HL-60 (cell line): Measurements from ENCODE around the gene ALX4.

Experiments
- DNase-seq, 2 experiments: peaks; one replicate each; pipeline ENCODE4 v3.0.0-alpha.2; 2010 to 2020; ENCODE audit warnings: low read depth in 1 of 2, low spot score in 1 of 2
- H3K27ac ChIP-seq: fragments of 250-450 bp; sonication (Bioruptor Pico); replicated peaks from 2 replicates; pipeline ENCODE4 v1.5.1; 2020; ENCODE audit warnings: mild to moderate bottlenecking, moderate library complexity
- H3K27me3 ChIP-seq: fragments of 250-450 bp; sonication (Bioruptor Pico); 2 replicates; pipeline ENCODE4 v1.5.1; 2021; ENCODE audit warnings: mild to moderate bottlenecking, moderate library complexity; ENCODE audit not compliant: insufficient read depth, poor library complexity, severe bottlenecking
- H3K4me3 ChIP-seq: replicated peaks from 2 replicates; pipeline ENCODE4 v1.5.1; 2011; ENCODE audit warnings: mild to moderate bottlenecking, control low read depth, low read length; ENCODE audit not compliant: insufficient read depth
- GABPA ChIP-seq: IDR thresholded peaks from 2 replicates; pipeline ENCODE4 v1.6.1; 2012; ENCODE audit warnings: low read depth
- POLR2AphosphoS5 ChIP-seq: IDR thresholded peaks from 2 replicates; pipeline ENCODE4 v1.6.1; 2012; ENCODE audit warnings: low read depth
- SPI1 ChIP-seq: IDR thresholded peaks from 2 replicates; pipeline ENCODE4 v1.6.1; 2012; ENCODE audit warnings: low read depth, mild to moderate bottlenecking, borderline replicate concordance
- TF ChIP-seq, protein P1 (sequence below): IDR thresholded peaks from 2 replicates; pipeline ENCODE4 v1.6.1; 2012; ENCODE audit warnings: low read depth; ENCODE audit not compliant: insufficient replicate concordance
- TF ChIP-seq, protein P2 (sequence below): IDR thresholded peaks from one replicate; pipeline ENCODE4 v1.5.1; 2011; ENCODE audit warnings: low read length, control low read depth, inconsistent platforms; ENCODE audit not compliant: insufficient read depth

ALX4 gene

DNA sequence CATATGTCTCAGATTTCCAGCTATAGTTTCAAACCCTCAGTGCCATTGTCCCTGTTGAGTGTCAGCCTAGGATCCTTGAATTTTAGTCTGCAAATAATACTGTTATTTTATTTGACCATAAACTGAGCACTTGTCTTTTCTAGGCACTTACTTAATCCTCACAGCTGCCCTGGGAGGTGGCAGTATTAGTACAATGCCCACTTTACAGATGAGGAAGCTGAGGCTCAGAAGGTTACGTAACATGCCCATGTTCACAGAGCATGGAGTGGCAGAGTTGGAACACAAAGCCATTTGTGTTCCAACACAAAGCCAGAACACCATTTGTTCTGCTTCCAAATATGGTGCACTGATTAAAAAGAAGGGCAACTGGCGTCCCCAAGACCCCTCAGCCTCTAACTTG is 38.2 kb upstream of the ALX4 start:
- H3K27ac ChIP-seq = no peak overlapping the region
- no peak for DNase-seq
- no peaks in the 10 kb centered on the region for H3K27me3 ChIP-seq
- TF ChIP-seq GABPA (no peak), POLR2AphosphoS5 (no peak), SPI1 (no peak)
- TF ChIP-seq, protein P1, sequence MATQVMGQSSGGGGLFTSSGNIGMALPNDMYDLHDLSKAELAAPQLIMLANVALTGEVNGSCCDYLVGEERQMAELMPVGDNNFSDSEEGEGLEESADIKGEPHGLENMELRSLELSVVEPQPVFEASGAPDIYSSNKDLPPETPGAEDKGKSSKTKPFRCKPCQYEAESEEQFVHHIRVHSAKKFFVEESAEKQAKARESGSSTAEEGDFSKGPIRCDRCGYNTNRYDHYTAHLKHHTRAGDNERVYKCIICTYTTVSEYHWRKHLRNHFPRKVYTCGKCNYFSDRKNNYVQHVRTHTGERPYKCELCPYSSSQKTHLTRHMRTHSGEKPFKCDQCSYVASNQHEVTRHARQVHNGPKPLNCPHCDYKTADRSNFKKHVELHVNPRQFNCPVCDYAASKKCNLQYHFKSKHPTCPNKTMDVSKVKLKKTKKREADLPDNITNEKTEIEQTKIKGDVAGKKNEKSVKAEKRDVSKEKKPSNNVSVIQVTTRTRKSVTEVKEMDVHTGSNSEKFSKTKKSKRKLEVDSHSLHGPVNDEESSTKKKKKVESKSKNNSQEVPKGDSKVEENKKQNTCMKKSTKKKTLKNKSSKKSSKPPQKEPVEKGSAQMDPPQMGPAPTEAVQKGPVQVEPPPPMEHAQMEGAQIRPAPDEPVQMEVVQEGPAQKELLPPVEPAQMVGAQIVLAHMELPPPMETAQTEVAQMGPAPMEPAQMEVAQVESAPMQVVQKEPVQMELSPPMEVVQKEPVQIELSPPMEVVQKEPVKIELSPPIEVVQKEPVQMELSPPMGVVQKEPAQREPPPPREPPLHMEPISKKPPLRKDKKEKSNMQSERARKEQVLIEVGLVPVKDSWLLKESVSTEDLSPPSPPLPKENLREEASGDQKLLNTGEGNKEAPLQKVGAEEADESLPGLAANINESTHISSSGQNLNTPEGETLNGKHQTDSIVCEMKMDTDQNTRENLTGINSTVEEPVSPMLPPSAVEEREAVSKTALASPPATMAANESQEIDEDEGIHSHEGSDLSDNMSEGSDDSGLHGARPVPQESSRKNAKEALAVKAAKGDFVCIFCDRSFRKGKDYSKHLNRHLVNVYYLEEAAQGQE = no peak
- TF ChIP-seq, protein P2, sequence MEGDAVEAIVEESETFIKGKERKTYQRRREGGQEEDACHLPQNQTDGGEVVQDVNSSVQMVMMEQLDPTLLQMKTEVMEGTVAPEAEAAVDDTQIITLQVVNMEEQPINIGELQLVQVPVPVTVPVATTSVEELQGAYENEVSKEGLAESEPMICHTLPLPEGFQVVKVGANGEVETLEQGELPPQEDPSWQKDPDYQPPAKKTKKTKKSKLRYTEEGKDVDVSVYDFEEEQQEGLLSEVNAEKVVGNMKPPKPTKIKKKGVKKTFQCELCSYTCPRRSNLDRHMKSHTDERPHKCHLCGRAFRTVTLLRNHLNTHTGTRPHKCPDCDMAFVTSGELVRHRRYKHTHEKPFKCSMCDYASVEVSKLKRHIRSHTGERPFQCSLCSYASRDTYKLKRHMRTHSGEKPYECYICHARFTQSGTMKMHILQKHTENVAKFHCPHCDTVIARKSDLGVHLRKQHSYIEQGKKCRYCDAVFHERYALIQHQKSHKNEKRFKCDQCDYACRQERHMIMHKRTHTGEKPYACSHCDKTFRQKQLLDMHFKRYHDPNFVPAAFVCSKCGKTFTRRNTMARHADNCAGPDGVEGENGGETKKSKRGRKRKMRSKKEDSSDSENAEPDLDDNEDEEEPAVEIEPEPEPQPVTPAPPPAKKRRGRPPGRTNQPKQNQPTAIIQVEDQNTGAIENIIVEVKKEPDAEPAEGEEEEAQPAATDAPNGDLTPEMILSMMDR = no peak
- no peak overlapping the region for H3K4me3 ChIP-seq

DNA sequence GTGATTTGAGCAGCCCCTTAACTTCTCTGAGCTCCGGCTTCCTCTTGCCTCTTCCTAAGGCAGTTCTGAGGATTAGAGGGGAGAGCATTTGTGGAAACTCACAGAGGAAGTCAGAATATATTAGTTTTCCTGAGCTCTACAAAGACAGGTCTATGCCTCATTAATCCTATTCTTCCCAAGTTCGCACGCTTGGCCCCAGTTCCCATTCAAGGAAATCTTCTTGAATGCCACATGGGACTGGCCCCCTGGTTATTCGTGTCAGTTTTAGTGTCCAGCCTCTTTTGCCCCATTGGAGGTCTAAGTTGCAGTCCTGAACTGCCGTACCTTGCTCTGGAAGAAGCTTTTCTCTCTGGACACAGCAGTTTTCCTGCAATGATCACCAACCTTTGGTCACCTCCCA is 37.6 kb upstream of the ALX4 start:
- DNase-seq = no peak
- no peaks in the 10 kb centered on the region for H3K27me3 ChIP-seq
- H3K27ac ChIP-seq = no peak overlapping the region
- no peak overlapping the region for H3K4me3 ChIP-seq
- TF ChIP-seq GABPA (no peak), SPI1 (no peak), POLR2AphosphoS5 (no peak)
- TF ChIP-seq, protein P1 = no peak
- TF ChIP-seq, protein P2 = no peak

DNA sequence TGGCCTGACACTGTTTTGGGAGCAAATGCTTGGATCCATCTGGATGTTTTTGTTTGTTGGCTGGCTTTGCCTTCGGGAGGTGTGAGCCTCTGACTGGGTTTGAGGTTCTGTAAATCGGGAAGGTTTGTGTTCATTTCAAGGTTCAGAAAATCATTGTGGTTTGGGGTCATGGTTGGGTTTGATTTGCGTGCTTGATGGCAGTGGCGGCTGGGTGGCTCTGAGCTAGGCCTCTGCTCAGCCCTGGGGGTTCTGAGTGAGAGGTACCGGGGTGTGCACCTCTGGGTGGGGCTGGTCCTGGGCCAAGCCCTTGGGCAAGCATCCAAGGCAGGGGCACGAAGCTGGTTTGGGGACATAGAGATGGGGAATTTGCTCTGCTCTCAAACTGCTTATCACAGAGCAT is 37.0 kb upstream of the ALX4 start:
- no peaks in the 10 kb centered on the region for H3K27me3 ChIP-seq

More for the DNA sequence above, 37.0 kb upstream of the ALX4 start:
- H3K4me3 ChIP-seq = no peak overlapping the region
- no peak for TF ChIP-seq GABPA
- TF ChIP-seq, protein P2 = no peak
- no peak for TF ChIP-seq POLR2AphosphoS5
- TF ChIP-seq SPI1 = no peak
- TF ChIP-seq, protein P1 = no peak
- H3K27ac ChIP-seq = no peak overlapping the region
- DNase-seq = no peak
